NCI-H1436 treated with DMSO at 0.1 percent for 48 hours (cell line): ENCODE measurements around the gene ARL6IP6.

ENCODE experiments used
- DNase-seq: peaks from one replicate; lab custom pipeline; 2025; lab: John Stamatoyannopoulos, UW

The ARL6IP6 gene

DNA sequence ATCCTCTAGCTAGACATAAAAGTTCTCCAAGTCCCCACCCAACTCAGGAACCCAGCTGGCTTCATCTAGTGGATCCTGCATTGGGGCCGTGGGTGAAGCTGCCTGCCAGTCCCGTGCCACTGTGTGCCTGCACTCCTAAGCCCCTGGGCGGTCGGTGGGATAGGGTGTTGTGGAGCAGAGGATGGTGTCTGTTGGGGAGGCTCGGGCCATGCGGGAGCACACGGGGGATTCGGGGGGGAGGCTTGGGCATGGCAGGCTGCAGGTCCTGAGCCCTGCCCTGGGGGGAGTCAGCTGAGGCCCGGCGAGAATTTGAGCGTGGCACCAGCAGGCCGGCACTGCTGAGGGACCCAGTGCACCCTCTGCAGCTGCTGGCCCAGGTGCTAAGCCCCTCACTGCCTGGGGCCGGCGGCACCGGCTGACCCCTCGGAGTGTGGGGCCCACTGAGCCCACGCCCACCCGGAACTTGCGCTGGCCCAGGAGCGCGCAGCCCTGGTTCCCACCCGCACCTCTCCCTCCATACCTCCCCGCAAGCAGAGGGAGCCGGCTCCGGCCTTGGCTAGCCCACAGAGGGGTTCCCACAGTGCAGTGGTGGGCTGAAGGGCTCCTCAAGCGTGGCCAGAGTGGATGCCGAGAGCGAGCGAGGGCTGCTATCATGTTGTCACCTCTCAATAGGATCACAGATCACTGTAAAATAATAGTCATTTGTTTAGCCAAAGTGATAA is 86.4 kb downstream of the ARL6IP6 start:
- no peak for DNase-seq

DNA sequence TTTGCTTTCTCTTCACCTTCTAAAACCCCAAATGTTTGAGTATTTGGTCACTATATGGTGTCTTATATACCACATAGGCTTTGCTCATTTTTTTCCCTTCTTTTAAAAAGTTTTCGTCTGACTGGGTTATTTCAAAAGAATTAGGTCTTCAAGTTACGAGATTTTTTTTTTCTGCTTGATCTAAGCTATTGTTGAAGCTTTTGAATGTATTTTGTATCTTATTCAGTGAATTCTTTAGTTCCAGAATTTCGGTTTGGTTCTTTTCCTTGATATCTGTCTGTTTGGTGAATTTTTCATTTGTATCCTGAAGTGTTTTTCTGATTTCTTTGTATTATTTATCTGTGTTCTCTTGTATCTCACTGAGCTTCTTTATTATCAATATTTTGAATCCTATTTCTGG is 93.5 kb downstream of the ARL6IP6 start:
- no peak for DNase-seq
